NCI-H2196 (cell line): ENCODE results near the gene PRDM1.

Source experiments
- DNase-seq: peaks from one replicate; lab custom pipeline; 2025; ENCODE audit not compliant: unreplicated experiment; lab: John Stamatoyannopoulos, UW

PRDM1 gene

DNA sequence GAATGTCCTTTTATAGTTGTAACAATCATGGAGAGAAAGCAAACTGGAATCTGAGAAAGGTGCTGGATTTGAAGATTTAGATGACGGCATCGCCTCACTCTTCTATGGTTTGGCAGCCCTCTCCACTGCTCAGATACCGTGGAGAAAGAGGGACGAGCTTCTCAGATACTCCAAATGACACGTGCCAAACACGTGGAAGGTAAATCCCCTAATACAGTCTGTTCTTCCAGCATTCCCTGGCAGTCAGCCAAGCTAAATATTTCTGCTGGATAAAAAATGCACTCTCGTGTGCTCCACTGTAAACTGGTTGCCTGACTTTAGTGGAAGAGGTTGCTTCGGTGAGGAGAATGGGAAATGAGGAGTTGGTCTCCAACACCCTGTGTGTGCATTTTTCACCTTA lies 16.7 kb upstream of the PRDM1 start:
- DNase-seq = peak; percentile 87

DNA sequence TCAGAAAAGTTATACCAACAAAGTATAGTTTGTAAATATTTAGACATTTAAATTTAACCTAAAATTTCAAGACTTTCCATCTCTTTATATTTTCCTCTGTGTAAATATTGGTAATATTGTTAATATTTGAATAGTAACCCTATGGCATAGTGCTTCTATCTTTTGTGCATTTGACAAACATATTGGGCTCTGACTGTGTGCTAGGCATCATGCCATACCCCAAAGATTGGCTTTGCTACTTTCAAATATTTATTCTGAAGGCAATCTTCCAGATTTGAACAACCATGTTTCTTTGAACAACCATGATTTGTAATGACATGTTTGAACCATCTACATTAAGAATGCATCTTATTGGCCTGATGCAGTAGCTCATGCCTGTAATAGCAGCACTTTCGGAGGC lies 15.5 kb upstream of the PRDM1 start:
- no peak for DNase-seq

DNA sequence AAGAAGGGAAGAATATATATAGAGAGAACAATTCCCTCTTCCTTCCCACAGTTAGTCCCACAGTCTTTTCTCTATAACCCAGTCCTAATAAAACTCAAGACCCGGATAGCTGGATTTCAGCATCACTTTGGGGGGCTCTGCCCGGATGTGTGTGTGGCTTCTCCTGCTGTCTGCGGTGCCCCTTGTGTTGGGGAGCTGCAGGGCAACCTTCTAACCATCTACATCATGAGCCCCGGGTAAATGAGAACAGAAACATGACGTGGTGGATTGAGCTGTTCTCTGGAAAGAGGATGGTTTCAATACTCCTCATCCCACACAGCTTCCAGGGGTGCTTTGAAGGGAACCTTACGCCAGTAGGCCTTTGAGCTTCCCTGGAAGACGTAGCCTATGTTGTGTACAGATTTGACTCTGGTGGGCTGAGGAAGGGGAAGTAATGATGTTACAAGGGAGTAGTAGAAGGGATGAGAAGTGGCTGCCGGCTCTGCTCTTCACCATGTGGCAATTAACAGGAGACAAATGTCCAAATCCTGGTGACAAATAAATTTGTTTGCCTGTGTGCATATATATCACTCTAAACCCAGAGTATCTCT lies 13.5 kb upstream of the PRDM1 start:
- DNase-seq = no peak

DNA sequence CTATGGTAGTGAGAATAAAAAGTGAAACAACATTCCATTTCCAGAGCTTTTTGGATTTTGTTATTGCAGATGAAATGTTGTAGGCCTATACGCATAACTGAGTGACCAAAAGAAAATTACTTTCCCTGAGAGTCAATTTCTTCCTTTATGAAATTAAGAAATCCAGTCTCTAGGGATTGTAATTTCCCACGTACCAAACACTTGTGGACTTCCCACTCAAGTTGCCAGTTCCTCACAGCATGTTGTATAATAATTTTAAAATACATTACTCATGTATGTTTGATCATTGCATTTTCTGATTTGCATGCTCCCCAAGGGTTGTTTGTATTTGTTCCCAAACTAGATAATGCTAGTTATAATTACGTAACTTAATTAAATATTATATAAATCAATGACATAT lies 12.0 kb upstream of the PRDM1 start:
- no peak for DNase-seq

DNA sequence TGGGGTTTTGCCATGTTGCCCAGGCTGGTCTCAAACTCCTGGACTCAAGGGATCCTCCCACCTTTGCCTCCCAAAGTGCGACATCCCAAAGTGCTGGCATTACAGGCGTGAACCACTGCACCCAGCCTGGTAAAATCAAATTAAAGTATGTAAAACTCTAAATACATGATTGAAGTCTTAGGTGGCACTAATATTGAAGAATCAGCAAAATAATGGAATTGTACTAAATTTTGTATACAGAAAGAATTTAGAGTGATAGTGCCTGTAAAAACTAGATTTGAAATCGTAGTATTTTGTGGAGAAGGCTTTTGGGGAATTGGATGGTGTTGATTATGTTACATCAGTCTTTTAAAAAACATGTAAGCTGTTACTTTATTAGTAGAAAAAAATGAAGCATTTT lies 10.0 kb upstream of the PRDM1 start:
- no peak for DNase-seq

DNA sequence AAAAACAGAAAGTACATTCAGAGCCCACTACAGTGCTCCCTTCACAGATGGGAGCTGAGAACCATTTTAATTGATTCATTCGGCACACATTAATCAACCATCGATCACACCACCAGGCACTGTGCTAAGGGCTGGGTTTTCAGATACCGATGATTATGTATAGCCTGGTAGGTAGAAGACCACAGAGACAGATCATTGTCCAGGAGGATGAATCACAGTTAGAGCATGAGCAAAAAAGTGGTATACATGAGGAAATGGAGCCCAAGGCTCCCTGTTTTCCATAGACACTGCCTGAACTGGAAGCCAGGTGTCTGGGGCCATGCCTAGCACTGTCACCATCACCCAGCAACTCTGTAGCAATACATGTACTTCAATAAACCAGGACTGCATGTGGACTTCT lies 9.0 kb upstream of the PRDM1 start:
- no peak for DNase-seq

DNA sequence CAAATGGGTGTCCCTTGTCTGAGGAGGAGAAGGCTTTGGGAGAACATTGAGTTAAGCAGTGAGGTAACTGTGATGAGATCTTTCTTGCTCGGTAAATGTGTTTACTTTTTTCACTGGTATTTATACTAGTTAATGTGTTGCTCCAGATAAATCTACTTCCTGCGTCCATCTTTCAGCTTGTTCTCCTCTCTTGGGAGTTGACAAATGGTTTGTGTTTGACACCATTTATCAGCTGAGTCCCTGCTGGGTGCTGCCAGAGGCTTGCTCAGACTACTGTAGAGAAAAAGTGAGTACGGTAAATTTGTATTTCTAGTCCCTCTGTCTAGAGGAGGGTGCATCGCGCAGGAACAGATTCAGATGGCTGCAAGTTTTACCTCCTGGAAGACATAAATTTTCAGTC lies 8.3 kb upstream of the PRDM1 start:
- DNase-seq = no peak

DNA sequence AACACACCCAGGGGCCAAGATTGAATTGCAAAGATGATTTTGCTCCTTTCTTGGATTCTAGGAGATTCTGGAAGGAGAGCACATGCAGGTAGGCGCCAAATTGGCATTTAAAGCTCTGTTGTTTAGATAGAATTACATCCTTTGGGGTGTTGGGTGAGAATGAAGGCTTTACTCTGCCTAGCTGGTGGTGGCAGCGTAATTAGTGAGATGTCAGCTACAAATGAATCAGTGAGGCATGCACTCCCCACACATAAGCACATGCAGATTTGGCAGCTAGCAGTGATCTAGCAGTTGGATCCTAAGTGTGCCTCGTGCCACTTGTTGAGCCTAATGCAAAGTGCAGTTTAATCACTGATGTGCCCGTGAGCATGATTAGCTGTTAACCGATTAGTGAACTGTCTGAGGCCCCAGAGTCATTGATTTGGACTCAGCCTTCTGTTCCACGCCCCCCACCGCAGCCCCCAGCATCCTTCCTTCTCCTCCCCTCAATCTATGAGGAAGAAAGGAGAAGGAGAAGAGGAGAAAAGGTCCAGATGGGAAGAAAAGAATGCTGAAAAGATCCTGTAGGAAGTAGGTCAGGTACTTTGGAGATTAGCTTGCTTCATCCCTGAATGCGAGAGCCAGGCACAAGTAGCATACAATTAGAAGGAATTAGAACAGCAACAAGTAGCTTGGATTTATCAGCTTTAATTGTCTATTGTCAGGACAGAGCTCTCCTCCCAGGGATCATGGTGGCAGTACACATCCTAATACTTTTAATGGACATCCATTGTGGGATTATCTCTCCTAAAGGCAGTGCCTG lies 6.0 kb upstream of the PRDM1 start:
- no peak for DNase-seq

DNA sequence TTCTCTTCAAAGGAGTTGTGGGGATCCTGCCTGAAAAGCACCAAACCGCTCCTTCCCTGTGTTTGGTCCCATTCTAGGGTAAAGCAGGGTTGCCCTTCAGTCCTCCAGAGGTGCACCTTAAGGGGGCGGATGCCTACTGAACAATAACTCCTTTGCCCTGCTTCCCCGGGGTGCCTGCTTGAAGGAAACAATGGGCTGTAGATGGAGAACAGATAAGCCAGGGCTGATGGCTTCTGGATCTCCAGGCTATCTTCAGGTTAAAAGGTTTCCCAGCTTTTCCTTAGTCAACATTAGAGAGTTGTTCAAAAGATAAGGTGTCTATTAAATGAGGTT lies 5.4 kb upstream of the PRDM1 start:
- no peak for DNase-seq

DNA sequence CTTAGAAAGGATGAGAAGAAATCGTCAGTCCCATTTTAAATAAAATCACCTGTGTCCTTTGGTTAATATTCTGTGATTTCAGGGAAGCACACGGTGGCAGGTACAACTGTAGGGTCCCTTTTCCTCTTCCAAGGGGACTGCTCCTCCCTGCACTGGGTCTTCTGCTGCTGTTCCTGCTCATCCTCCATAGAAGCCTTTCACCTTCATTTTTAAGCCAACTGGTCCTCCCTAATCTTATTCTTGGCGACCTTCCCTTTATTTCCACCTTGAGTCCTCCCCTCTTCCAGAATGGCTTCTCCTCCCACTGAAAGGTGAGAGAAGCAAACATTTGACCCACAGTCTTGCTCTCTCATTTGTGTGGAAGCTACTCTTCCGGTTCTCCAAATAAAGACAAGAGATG lies 4.4 kb upstream of the PRDM1 start:
- DNase-seq = no peak

DNA sequence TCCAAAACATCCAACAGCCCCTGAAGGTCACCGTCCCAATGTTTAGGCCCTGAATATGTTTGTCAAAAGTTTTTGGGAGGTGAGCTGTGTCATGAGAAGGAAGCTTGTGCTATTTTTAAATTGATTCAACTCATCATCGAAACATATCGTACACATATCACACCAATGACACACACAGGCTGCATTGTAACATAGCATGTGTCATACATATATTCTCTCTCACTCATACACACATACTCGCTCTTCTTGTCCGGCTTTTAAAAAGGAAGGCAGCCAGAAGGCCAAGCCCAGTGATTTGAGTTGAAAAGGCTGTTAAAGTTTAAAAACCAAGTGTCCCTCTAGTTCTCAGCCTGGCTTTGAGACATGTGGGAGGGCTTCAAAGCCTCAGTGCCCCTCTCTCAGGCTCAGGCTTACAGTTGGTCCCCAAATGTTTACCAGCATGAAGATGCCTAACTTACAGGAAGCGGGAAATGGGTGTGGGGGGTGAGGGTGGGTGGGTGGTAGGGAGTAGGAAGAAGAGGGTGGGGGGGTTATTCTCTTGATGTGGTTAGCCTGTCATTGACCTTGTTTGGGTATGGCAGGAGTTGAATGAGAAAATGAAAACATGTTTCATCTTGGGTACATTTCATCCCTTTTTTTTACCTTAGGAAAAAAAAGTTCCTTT lies 3.3 kb upstream of the PRDM1 start:
- DNase-seq = no peak

DNA sequence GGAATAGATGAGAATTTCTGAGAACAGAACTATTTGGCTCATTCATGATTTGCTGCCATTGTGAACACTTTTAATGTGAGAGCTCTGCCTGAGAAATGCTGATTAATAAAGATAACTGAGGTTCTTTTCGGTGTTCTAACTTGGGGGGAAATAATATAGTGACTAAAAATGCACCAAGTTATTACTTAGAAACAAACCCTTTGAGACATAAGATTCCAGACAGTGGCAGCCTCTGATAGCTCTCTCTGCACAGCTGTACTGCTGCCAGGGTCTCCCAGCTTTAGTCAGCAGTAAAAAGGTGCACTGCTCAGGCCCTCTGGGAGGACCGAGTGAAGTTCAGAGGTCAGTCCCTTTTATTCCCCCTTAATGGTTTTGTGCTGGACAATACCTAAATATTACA lies 2.5 kb upstream of the PRDM1 start:
- DNase-seq = no peak

DNA sequence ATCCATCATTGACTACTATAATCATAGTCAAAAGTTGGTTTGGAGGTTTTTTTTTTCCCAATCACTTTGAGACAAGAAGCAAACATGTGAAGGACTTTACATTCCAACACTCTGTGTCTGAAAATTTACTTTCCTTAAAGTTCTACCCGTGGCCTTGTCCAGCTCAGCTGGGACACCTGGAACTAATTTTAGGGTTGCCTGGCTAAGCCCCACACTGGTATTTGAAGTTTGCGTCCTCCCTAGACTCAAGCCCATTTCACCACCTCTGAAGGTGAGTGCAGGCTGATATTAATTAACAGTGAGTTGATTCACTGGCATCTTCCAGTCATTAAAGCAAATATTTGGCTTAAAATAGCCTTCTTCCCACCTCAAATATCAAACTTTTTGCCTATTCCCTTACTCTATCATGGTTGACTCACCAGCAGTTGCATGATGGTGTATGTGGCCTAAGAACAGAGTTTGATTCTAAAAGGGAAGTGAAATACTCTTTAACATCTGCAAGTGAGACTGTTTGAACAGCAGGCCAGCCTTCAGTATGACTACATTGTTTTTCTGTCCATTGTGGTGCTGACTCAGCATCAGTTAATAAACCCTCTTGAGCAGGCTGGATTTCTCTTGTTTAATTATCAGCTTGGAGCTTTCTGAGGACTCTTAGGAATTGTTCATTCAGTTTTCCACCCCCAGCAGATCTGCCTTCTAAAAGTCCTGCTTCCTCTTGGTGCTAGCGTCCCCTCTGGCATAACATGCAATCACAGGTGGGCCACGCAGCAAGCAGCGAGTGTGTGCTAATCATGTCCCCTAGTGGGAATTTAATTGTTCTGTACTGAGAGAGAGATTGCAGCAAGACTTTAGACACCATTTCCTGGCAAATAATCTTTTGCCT lies 1.8 kb upstream of the PRDM1 start:
- DNase-seq = no peak

DNA sequence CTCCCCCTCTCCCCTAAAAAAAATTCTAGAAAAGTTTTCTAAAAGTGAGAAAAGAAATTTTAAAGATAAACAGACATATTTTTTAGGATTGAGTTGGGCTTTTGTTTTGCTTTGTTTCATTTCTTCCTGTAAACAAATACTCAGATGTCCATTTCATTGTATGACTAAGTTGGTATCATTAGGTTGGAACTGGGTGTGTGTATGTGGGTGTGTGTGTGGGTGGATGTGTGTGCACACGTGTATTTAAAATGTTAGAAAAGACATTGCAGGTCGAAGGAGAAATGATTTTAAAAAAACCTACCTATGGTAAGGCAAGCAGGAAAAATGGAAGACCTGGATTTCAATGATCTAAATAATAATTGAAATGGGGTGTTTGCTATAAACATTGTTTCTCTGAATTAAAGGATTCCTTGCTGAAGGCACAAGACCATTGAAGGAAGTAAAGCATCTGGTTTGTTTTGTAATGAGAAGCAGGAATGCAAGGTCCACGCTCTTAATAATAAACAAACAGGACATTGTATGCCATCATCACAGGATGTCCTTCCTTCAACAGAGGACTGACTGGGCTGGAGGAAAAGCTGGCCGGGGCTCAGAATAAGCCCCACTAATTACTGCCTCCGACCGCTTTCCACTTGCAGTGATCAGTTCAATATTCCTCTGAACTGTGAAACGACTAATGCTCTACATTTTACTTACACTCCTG lies 996 bp upstream of the PRDM1 start:
- DNase-seq = no peak

DNA sequence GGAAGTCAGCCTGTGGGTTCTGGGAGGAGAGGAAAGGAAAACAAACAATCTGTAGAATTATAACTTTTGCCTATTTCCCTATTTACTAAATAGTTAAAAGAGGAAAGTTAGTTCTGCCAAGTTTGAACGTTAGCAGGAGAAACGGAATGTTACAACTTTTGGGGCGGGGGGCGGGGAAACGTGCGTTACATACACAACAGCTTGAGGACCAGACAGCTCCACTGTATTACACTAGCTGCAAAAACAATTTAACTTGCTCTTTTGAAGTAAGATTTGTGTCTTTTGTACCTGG lies 498 bp upstream of the PRDM1 start:
- no peak for DNase-seq

DNA sequence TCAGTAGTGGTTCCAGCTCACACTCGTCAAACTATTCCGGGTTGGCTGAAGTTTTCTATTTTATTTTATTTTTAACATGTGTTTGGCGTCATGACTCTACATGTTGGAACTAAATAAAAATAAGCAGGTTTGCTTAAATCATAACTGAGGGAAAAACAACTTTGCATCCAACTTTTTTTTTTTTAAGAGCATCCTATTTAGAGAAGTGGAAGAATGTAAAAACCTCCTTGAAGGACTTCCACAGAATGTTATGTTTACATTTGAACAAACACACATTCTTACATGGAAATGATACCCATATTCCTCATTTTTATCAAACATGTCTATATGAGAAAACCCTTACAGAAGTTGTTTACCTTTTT lies 659 bp downstream of the PRDM1 start:
- DNase-seq = no peak

DNA sequence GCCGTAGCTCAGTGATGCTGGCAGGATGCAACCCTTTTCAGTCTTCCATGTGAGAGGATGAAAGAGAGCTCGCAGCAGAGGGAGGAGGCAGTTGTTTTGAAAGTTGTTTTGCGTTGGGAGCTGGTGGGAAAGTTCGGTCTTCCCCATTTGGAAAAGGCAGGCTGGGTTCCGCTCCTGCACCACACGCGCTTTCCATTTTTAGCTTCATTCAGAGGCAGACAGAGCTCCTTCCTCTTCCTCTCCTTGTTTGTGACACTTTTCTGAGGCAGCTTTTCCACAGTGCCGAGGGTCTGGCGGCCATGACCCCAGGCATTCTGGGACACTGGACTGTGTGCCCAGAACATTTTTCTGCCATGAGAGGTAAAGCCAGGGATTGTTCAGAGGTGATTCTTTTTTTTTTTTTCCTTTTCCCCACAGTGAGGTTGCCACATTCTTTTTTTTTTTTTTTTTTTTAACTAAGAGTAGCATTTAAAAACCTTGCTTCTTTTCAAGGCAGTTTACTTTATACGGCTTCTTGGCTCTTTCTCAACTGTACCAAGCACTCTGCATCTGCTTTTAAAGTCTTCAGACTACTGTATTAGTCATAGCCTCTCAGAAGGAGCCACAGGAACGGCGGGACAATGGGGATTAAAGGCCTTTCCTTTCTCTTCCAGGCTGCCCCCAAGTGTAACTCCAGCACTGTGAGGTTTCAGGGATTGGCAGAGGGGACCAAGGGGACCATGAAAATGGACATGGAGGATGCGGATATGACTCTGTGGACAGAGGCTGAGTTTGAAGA lies 1.6 kb downstream of the PRDM1 start:
- no peak for DNase-seq

DNA sequence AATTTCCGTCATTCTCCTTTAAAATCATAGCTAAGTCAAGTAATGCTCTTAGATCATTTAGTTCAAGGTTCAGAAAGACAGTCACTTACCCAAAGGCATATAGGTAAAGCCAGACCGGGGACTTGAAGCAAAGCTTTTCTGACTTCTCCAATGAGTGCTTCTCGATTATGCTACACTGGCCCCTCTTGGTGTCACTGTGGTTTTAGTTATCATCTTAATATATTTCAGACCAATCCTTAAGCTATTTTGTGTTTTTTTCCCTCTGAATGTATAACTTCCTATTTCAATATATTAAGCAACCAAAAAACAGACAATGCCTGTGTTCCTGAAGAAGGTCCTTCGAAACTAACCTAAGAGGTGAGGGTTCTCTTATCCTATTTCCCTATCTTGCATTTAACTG lies 3.9 kb downstream of the PRDM1 start:
- no peak for DNase-seq

DNA sequence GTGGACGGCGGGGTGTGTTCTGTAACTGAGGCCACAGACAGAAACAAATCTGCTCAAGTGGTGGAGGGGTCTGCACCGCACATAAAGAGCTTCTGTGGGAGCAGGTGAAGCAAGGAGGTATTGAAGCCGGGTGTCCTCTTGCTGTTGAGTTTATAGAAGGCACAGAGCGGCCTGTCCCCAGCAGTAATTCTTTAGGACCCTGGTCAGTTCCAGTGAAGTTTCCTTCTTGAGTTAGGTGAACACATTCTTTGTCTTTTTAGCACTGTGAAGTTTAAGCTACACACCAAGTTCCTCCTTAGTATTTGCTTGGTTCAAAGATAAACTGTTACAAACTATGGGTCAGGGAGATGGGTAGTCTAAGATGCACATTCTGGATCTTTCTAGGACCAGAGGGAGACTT lies 6.1 kb downstream of the PRDM1 start:
- no peak for DNase-seq

DNA sequence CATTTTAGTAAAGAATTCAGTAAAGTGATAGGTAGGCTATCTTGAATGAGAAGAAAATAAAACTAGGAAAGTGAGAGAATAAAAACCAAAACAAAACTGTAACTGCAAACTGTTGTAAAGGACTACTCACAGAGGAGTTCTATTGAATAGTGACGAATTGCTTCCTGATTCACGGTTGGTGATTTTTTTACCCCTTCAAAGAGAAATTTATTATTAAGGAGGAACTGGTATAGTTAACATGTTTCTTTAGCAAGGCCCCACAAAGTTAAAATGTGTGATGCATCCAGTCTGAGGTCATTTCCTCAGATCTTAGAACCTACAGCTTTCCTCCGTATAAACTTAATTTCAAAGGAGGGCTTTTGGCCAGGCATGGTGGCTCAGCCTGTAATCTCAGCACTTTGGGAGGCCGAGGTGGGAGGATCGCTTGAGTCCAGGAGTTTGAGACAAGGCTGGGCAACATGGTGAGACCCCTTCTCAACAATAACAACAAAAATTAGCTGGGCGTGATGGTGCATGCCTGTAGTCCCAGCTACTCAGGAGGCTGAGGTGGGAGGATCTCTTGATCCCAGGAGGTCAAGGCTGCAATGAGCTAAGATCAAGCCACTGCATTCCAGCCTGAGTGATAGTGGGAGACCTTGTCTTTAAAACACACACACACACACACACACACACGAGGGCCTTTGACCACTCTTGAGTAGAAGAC lies 8.3 kb downstream of the PRDM1 start:
- DNase-seq = no peak
